Esophagus (tissue), 2 donors: ENCODE data around the gene LRRK1. TPM values are rescaled to one million over a fixed set of nuclear protein-coding genes. Genes with fewer than 3 reads are reported as not detected.

Experiments
- H3K27ac ChIP-seq, 2 donors: one replicate each; pipeline ENCODE4 v1.5.1; 2013; ENCODE audit warnings: low read depth in 2 of 2, mild to moderate bottlenecking in 2 of 2, inconsistent platforms in 1 of 2, low read length in 1 of 2, moderate library complexity in 1 of 2
- H3K27me3 ChIP-seq, 2 donors: one replicate each; pipeline ENCODE4 v1.6.1; 2013; ENCODE audit warnings: low read length in 2 of 2, control low read depth in 1 of 2, mild to moderate bottlenecking in 1 of 2; ENCODE audit not compliant: insufficient read depth in 2 of 2, control insufficient read depth in 1 of 2
- H3K36me3 ChIP-seq, 2 donors: one replicate each; pipeline ENCODE4 v1.6.1; 2013; ENCODE audit warnings: low read length in 1 of 2; ENCODE audit not compliant: control insufficient read depth in 2 of 2, insufficient read depth in 2 of 2
- H3K4me1 ChIP-seq, 2 donors: one replicate each; pipeline ENCODE4 v1.6.1; 2013; ENCODE audit warnings: low read length in 1 of 2; ENCODE audit not compliant: control insufficient read depth in 2 of 2, insufficient read depth in 2 of 2
- H3K4me3 ChIP-seq, 2 donors: one replicate each; pipeline ENCODE4 v1.5.1; 2013; ENCODE audit warnings: low read length in 2 of 2, mild to moderate bottlenecking in 2 of 2, low read depth in 1 of 2, moderate library complexity in 1 of 2
- H3K9me3 ChIP-seq, 2 donors: one replicate each; pipeline ENCODE4 v1.6.1; 2013; ENCODE audit warnings: mild to moderate bottlenecking in 2 of 2, low read depth in 1 of 2, low read length in 1 of 2, moderate library complexity in 1 of 2; ENCODE audit not compliant: control insufficient read depth in 2 of 2, insufficient read depth in 1 of 2
- WGBS, 2 donors: extraction: QIAGEN DNeasy Blood & Tissue Kit; methylation state at CpG; one replicate each; pipeline ENCODE4 v1.1.7; 2013; 5-methylcytosine and 5-hydroxymethylcytosine counted together
- polyA plus RNA-seq, 2 donors: library from polyadenylated mRNA; stranded (reverse); fragments of 200-250 nt; gene quantifications; one replicate each; pipeline ENCODE4 v1.2.3, GENCODE V29; 2013
- donor health status: healthy with polysubstance abuse.
- donor health status: Bipolar disorder and iron deficiency.

Gene LRRK1
- polyA plus RNA-seq, 2 donors: 4.4 to 7.0 TPM

DNA sequence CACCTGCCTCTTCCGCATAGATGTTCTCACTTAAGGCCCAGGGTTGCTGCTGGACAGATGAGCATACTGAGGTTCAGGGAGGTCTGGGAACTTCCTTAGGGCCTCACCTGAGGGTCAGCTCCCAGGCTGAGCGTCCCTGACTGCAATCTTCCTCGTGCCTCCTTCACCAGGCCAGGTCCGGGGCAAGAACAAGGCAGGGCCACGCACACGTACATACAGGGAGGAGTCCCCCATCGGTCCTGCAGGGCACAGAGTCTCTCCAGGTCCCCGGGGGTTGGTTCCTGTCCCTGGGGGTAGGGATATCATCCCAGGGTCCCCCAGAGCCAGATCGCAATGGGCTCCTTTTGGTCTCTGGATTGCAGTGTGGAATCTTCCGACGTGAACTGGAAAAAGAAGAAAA lies 130.1 kb downstream of the LRRK1 start:
- H3K27ac ChIP-seq: no peak overlapping the region
- H3K4me3 ChIP-seq: no peak overlapping the region
- no peaks in the 10 kb centered on the region for H3K4me1 ChIP-seq
- H3K27me3 ChIP-seq: no peaks in the 10 kb centered on the region
- peaks cover 0 to 30% of the 10 kb centered on the region in 2 donors for H3K36me3 ChIP-seq
- WGBS, 2 donors: 90 to 95% methylated on average over 11 of the region's 11 CpGs
- no peaks in the 10 kb centered on the region for H3K9me3 ChIP-seq

DNA sequence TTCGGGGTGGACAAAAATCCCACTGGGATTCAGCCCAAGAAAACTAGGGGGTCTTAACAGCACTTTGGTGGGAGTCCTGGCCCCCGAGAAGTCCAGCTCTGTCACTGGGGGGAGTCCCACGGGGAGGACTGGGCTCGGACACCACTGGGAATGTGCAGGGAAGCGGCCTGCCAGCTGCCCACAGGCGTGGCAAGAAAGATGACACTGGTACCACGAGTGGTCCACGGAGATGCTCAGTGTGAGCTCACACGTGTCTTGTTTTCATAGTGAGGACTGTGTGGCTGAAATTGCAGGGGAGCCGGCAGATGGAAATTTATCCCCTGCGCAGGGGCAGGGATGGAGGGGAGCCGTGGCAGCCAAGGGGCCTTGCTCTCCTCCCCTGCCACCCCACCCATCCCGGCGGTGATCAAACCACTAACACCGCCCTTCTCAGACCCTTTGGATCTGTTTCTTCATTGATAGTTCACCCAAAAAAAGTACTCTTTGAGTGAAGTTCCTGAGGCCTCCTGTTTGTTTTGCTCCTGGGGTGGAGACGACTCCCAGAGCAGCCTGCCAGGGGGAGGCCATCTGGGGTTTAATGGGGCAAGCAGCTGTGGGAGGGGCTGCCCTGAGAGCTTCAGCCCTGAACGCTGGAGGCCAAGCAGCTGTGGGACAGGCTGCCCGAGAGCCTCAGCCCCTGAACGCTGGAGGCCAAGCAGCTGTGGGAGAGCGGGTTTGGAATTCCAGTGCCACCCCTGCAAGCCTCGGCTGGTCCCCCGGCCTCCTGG lies 130.9 kb downstream of the LRRK1 start:
- no peak overlapping the region for H3K27ac ChIP-seq
- H3K27me3 ChIP-seq: no peaks in the 10 kb centered on the region
- no peaks in the 10 kb centered on the region for H3K9me3 ChIP-seq
- no peaks in the 10 kb centered on the region for H3K4me1 ChIP-seq
- H3K36me3 ChIP-seq: peaks cover 0 to 32% of the 10 kb centered on the region in 2 donors
- no peak overlapping the region for H3K4me3 ChIP-seq
- WGBS, 2 donors: 84 to 85% methylated on average over 22 of the region's 22 CpGs

DNA sequence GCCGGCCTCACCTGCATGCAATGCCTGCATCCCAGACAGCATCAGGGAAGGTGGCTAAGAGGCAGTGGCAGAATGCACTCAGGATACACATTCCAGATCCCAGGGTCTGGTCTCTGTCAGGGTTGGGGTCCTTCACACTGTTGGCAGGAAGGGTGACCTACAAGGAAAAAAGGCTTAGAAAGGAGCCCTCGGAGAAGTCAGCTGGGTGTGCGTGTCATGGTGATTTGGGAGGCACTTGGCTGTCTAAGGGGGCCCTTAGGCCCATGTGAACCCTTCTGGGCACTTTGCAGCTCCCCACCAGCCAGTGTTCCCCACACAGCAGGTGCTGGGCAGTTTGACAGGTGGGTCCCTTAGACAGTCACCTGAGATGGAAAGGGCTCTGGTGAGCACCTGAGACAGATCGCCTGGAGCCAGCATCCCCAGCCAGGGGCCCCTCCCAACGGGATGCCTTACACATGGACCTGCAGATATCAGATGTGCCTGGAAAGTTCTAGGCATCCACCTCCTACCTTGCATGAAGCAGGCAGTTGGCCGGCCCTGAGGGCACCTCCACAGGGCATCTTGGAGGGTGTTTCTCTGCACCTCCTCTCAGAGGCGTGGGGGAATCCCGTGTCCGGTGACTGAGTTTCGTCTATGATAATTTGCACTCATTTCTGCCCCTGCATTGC lies 131.6 kb downstream of the LRRK1 start:
- H3K27me3 ChIP-seq: no peaks in the 10 kb centered on the region
- WGBS, 2 donors: 80 to 83% methylated on average over 10 of the region's 10 CpGs
- H3K9me3 ChIP-seq: no peaks in the 10 kb centered on the region
- H3K4me3 ChIP-seq: no peak overlapping the region
- no peak overlapping the region for H3K27ac ChIP-seq
- H3K36me3 ChIP-seq: peaks cover 0 to 37% of the 10 kb centered on the region in 2 donors
- no peaks in the 10 kb centered on the region for H3K4me1 ChIP-seq

DNA sequence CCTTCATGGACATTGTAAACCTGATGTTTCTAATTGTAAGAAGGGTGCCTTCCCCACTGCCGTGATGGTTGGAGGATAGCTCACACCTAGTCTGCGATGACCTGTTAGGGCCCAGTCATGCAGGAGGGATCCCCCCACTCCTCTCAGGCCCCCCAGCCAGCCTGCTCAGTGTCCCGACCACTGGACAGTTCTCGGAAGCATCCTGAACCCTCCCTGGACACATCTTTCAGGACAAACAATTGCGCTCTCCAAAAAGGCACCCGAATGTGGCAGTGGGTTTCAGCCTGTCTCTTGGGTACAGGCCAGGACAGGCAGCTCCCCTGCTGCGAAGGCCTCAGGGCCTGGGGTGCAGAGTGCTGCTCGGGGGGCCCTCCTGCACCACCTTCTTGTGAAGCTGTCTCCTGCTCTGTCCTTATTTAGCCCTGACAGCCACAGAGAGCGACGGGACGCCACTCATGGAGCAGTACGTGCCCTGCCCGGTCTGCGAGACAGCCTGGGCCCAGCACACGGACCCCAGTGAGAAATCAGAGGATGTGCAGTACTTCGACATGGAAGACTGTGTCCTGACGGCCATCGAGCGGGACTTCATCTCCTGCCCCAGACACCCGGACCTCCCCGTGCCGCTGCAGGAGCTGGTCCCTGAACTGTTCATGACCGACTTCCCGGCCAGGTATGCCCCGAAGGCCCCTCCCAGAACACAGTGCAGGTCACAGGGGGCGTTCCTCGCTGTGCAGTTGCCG lies 132.3 kb downstream of the LRRK1 start:
- H3K4me3 ChIP-seq: no peak overlapping the region
- 93% methylated on average over 28 of the region's 28 CpGs for WGBS, 2 donors
- peaks cover 0 to 36% of the 10 kb centered on the region in 2 donors for H3K36me3 ChIP-seq
- no peak overlapping the region for H3K27ac ChIP-seq
- no peaks in the 10 kb centered on the region for H3K27me3 ChIP-seq
- H3K9me3 ChIP-seq: no peaks in the 10 kb centered on the region
- no peaks in the 10 kb centered on the region for H3K4me1 ChIP-seq

DNA sequence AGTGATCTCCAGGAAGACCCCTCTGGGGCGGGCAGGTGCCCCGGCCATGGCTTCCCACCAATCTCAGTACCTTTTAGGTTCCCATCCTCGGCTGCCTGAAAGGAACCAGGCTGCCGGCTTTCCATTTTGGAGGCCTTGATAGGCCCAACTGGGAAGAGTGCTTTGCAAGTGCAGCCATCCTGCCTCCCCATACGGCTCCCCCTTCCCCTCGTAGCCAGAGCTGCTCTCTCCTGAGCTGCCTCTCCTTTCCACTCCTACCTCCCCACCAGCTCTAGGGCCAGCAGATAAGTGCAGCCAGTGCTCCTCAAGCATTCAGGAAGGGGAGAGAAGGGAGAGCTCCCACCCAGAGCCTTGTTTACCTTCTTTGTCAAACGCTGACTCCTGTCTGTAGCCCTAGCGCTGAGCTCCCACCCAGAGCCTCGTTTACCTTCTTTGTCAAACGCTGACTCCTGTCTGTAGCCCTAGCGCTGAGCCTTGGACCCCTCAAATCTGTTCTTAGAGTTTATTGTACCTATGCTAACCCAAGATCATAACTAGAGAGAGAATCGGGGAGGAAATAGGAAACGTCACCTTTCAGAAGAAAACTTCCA lies 133.0 kb downstream of the LRRK1 start:
- Histone ChIP-seq H3K27ac (no peak overlapping the region), H3K36me3 (peaks cover 0 to 38% of the 10 kb centered on the region in 2 donors), H3K27me3 (no peaks in the 10 kb centered on the region), H3K4me1 (no peaks in the 10 kb centered on the region), H3K9me3 (no peaks in the 10 kb centered on the region), H3K4me3 (no peak overlapping the region)
- 78 to 91% methylated on average over 13 of the region's 13 CpGs for WGBS, 2 donors

DNA sequence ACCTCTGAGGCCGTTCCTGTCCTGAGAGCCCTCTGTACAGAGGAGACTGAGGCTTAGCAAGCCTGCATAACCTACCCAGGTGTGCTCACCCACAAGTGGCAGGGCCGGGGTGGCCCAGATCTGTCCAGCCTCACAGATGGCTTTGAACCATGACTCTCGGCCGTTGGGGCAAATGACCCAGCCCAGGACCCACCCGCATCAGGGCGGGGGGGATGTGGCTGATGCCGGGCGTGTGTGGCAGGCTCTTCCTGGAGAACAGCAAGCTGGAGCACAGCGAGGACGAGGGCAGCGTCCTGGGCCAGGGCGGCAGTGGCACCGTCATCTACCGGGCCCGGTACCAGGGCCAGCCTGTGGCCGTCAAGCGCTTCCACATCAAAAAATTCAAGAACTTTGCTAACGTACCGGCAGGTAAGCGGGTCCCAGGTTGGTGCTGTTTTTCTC lies 133.5 kb downstream of the LRRK1 start:
- H3K4me3 ChIP-seq: no peak overlapping the region
- H3K9me3 ChIP-seq: no peaks in the 10 kb centered on the region
- no peaks in the 10 kb centered on the region for H3K4me1 ChIP-seq
- H3K36me3 ChIP-seq: peaks cover 0 to 38% of the 10 kb centered on the region in 2 donors
- 95 to 96% methylated on average over 20 of the region's 20 CpGs for WGBS, 2 donors
- H3K27ac ChIP-seq: no peak overlapping the region
- no peaks in the 10 kb centered on the region for H3K27me3 ChIP-seq

DNA sequence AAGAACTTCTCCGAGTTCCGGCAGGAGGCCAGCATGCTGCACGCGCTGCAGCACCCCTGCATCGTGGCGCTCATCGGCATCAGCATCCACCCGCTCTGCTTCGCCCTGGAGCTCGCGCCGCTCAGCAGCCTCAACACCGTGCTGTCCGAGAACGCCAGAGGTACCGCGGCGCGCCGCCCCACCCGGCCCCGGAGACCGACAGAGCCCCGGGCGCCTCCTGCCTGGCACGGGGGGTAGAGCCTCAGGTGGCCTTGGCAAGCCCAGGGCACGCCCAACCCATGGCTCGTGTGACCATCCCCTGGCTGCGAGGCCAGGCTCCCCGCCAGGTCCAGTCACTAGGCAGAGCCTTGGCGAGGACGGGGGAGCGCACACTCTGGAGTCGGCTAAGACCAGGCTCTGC lies 134.1 kb downstream of the LRRK1 start:
- Histone ChIP-seq H3K4me1 (no peaks in the 10 kb centered on the region), H3K4me3 (no peak overlapping the region), H3K27ac (no peak overlapping the region), H3K9me3 (no peaks in the 10 kb centered on the region), H3K27me3 (no peaks in the 10 kb centered on the region), H3K36me3 (peaks cover 0 to 42% of the 10 kb centered on the region in 2 donors)
- WGBS, 2 donors: 90 to 92% methylated on average over 34 of the region's 34 CpGs

DNA sequence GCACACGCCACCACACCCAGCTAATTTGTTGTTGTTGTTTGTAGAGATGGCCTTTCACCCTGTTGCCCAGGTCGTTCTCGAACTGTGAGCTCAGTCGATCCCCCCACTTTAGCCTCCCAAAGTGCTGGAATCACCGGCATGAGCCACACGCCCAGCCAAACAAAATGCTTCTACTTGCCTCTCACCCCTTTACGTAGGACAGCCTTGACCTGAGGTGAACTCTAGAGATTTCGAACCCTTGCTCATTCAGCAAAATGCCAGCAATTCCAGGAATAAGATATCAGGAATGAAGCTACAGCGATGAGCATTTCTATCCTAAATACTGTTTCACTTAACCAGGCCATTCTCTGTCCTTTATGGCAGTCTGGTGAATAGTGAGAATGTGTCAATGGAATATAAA lies 135.0 kb downstream of the LRRK1 start:
- 92 to 95% methylated on average over 9 of the region's 9 CpGs for WGBS, 2 donors
- Histone ChIP-seq H3K9me3 (no peaks in the 10 kb centered on the region), H3K4me1 (no peaks in the 10 kb centered on the region), H3K27me3 (no peaks in the 10 kb centered on the region), H3K4me3 (no peak overlapping the region), H3K36me3 (peaks cover 0 to 37% of the 10 kb centered on the region in 2 donors), H3K27ac (no peak overlapping the region)

DNA sequence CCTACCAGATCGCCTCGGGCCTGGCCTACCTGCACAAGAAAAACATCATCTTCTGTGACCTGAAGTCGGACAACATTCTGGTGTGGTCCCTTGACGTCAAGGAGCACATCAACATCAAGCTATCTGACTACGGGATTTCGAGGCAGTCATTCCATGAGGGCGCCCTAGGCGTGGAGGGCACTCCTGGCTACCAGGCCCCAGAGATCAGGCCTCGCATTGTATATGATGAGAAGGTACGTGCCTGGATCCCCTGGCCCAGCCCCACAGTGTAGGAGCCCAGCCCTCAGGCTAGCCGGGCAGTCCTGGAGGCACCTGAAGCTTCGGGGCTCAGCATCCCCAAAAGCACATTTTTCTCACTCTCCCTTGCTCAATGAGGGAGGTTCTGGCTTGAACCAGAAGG lies 135.8 kb downstream of the LRRK1 start:
- Histone ChIP-seq H3K27me3 (no peaks in the 10 kb centered on the region), H3K4me3 (no peak overlapping the region), H3K4me1 (no peaks in the 10 kb centered on the region), H3K9me3 (no peaks in the 10 kb centered on the region), H3K27ac (no peak overlapping the region), H3K36me3 (peaks cover 0 to 34% of the 10 kb centered on the region in 2 donors)
- 94 to 95% methylated on average over 12 of the region's 12 CpGs for WGBS, 2 donors
